Duodenal mucosa (tissue), 2 donors: ENCODE measurements around the gene KCNAB2.

Source experiments
- H3K27ac ChIP-seq: one replicate; pipeline ENCODE4 v1.7.0; 2013; ENCODE audit warnings: low read depth, low read length
- H3K27me3 ChIP-seq, 2 donors: one replicate each; pipeline ENCODE4 v1.7.0; 2013; ENCODE audit warnings: low read length in 2 of 2, control low read depth in 1 of 2; ENCODE audit not compliant: insufficient read depth in 2 of 2, control insufficient read depth in 1 of 2
- H3K36me3 ChIP-seq, 2 donors: one replicate each; pipeline ENCODE4 v1.7.0; 2013; ENCODE audit warnings: low read length in 2 of 2, control low read depth in 1 of 2; ENCODE audit not compliant: insufficient read depth in 2 of 2, control insufficient read depth in 1 of 2
- H3K4me1 ChIP-seq, 2 donors: one replicate each; pipeline ENCODE4 v1.7.0; 2013; ENCODE audit warnings: low read length in 2 of 2, control low read depth in 1 of 2; ENCODE audit not compliant: insufficient read depth in 2 of 2, control insufficient read depth in 1 of 2
- H3K4me3 ChIP-seq, 2 donors: one replicate each; pipeline ENCODE4 v1.7.0; 2013; ENCODE audit warnings: low read length in 2 of 2, low read depth in 1 of 2
- H3K9ac ChIP-seq, 2 donors: one replicate each; pipeline ENCODE4 v1.7.0; 2013; ENCODE audit warnings: low read length in 2 of 2, low read depth in 1 of 2
- H3K9me3 ChIP-seq, 2 donors: one replicate each; pipeline ENCODE4 v1.7.0; 2013; ENCODE audit warnings: low read length in 2 of 2, control low read depth in 1 of 2; ENCODE audit not compliant: control insufficient read depth in 1 of 2

KCNAB2 gene

GRCh38 chr1:6023346-6023745 lies 22.3 kb upstream of the KCNAB2 start:
- Histone ChIP-seq H3K9me3 (no peaks in the 10 kb centered on the region), H3K36me3 (no peaks in the 10 kb centered on the region)

GRCh38 chr1:6024376-6024775 lies 21.3 kb upstream of the KCNAB2 start:
- no peak overlapping the region for H3K9ac ChIP-seq
- no peaks in the 10 kb centered on the region for H3K36me3 ChIP-seq
- no peak overlapping the region for H3K4me3 ChIP-seq
- peaks cover 1 to 20% of the 10 kb centered on the region in 2 donors for H3K4me1 ChIP-seq
- H3K9me3 ChIP-seq, result no peaks in the 10 kb centered on the region
- H3K27ac ChIP-seq, result no peak overlapping the region
- peaks cover 0 to 4% of the 10 kb centered on the region in 2 donors for H3K27me3 ChIP-seq

More at GRCh38 chr1:6023346-6023745, 22.3 kb upstream of the KCNAB2 start:
- no peak overlapping the region for H3K27ac ChIP-seq
- H3K4me3 ChIP-seq, result no peak overlapping the region
- peaks cover 0 to 17% of the 10 kb centered on the region in 2 donors for H3K4me1 ChIP-seq
- H3K9ac ChIP-seq, result no peak overlapping the region
- peaks cover 0 to 4% of the 10 kb centered on the region in 2 donors for H3K27me3 ChIP-seq

GRCh38 chr1:6025269-6026094 lies 20.2 kb upstream of the KCNAB2 start:
- H3K9ac ChIP-seq, result no peak overlapping the region
- H3K36me3 ChIP-seq, result no peaks in the 10 kb centered on the region
- peaks cover 4 to 24% of the 10 kb centered on the region in 2 donors for H3K4me1 ChIP-seq
- peak overlapping the region; percentile 7 for H3K27ac ChIP-seq
- no peaks in the 10 kb centered on the region for H3K9me3 ChIP-seq
- peaks cover 0 to 4% of the 10 kb centered on the region in 2 donors for H3K27me3 ChIP-seq
- peak overlapping the region; percentile 52 to 57 for H3K4me3 ChIP-seq

- H3K4me3 ChIP-seq, result peak overlapping the region; percentile 52 to 57
- peaks cover 4 to 24% of the 10 kb centered on the region in 2 donors for H3K4me1 ChIP-seq
- H3K9me3 ChIP-seq, result no peaks in the 10 kb centered on the region
- no peaks in the 10 kb centered on the region for H3K36me3 ChIP-seq
- peak overlapping the region; percentile 14 to 40 for H3K9ac ChIP-seq
- H3K27ac ChIP-seq, result peak overlapping the region; percentile 15
- peaks cover 0 to 4% of the 10 kb centered on the region in 2 donors for H3K27me3 ChIP-seq
These were observed 19.4 kb upstream of the KCNAB2 start for GRCh38 chr1:6026095-6026809.

GRCh38 chr1:6027591-6027990 lies 18.1 kb upstream of the KCNAB2 start:
- Histone ChIP-seq H3K27me3 (peaks cover 0 to 4% of the 10 kb centered on the region in 2 donors), H3K27ac (no peak overlapping the region), H3K4me1 (peaks cover 4 to 24% of the 10 kb centered on the region in 2 donors), H3K9me3 (no peaks in the 10 kb centered on the region), H3K36me3 (no peaks in the 10 kb centered on the region), H3K9ac (no peak overlapping the region), H3K4me3 (peak overlapping the region; percentile 52 to 57)

GRCh38 chr1:6028042-6028850 lies 17.4 kb upstream of the KCNAB2 start:
- H3K36me3 ChIP-seq, result no peaks in the 10 kb centered on the region
- H3K9me3 ChIP-seq, result no peaks in the 10 kb centered on the region
- no peak overlapping the region for H3K27ac ChIP-seq
- H3K4me3 ChIP-seq, result peak overlapping the region; percentile 23 to 31
- no peak overlapping the region for H3K9ac ChIP-seq
- H3K4me1 ChIP-seq, result peaks cover 4 to 24% of the 10 kb centered on the region in 2 donors
- peaks cover 0 to 4% of the 10 kb centered on the region in 2 donors for H3K27me3 ChIP-seq

GRCh38 chr1:6029351-6029750 lies 16.3 kb upstream of the KCNAB2 start:
- Histone ChIP-seq H3K27me3 (peaks cover 0 to 4% of the 10 kb centered on the region in 2 donors), H3K27ac (no peak overlapping the region), H3K4me3 (no peak overlapping the region), H3K9me3 (no peaks in the 10 kb centered on the region), H3K36me3 (no peaks in the 10 kb centered on the region), H3K9ac (no peak overlapping the region), H3K4me1 (peaks cover 4 to 28% of the 10 kb centered on the region in 2 donors)

GRCh38 chr1:6030132-6030531 lies 15.6 kb upstream of the KCNAB2 start:
- peaks cover 4 to 25% of the 10 kb centered on the region in 2 donors for H3K4me1 ChIP-seq
- H3K27me3 ChIP-seq, result no peaks in the 10 kb centered on the region
- no peak overlapping the region for H3K4me3 ChIP-seq
- H3K9me3 ChIP-seq, result no peaks in the 10 kb centered on the region
- H3K27ac ChIP-seq, result no peak overlapping the region
- no peak overlapping the region for H3K9ac ChIP-seq
- H3K36me3 ChIP-seq, result no peaks in the 10 kb centered on the region

GRCh38 chr1:6030547-6031261 lies 15.0 kb upstream of the KCNAB2 start:
- H3K4me1 ChIP-seq, result peaks cover 4 to 20% of the 10 kb centered on the region in 2 donors
- H3K4me3 ChIP-seq, result no peak overlapping the region
- no peaks in the 10 kb centered on the region for H3K27me3 ChIP-seq
- no peaks in the 10 kb centered on the region for H3K36me3 ChIP-seq
- H3K27ac ChIP-seq, result no peak overlapping the region
- no peaks in the 10 kb centered on the region for H3K9me3 ChIP-seq
- no peak overlapping the region for H3K9ac ChIP-seq
